GM13977 (cell line): ENCODE data around the gene PPP3CB.

Source experiments
- DNase-seq: peaks from one replicate; pipeline ENCODE4 v3.0.0; 2012; ENCODE audit warnings: low spot score
- in situ Hi-C: fragments of 300-500 bp; cut with MboI; formaldehyde crosslinking; loops from one replicate; pipeline ENCODE4 v1.12.0; 2022; ENCODE audit warnings: low sequenced_read_pairs, low pct_unique_long_range_greater_than_20kb, mixed read lengths, inconsistent platforms; ENCODE audit not compliant: unreplicated experiment
- TF ChIP-seq, protein P1 (sequence below): IDR thresholded peaks from 2 replicates; pipeline ENCODE4 v1.5.1; 2012; ENCODE audit warnings: mild to moderate bottlenecking, control low read depth; ENCODE audit not compliant: insufficient read depth; ENCODE audit errors: extremely low read depth, missing control alignments

The PPP3CB gene

DNA sequence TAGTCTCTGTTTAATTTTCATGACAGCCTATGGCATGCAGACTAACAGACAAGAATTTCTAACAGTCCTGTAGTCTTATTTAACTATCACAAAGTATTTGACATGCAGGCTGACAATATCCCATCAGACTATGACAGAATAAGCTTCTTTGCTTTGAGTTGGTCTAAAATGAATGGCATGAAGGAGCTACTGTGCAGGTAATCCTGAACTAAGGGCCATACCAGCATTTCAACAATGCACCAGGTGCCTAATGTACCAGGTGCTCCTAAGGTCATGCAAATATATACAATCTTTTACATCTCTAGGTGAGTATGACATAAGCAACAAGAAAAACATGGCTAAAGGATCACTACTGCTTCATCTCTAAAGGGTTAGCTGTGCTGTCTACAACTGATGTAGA lies 48.9 kb downstream of the PPP3CB start:
- no peak for DNase-seq
- TF ChIP-seq, protein P1, sequence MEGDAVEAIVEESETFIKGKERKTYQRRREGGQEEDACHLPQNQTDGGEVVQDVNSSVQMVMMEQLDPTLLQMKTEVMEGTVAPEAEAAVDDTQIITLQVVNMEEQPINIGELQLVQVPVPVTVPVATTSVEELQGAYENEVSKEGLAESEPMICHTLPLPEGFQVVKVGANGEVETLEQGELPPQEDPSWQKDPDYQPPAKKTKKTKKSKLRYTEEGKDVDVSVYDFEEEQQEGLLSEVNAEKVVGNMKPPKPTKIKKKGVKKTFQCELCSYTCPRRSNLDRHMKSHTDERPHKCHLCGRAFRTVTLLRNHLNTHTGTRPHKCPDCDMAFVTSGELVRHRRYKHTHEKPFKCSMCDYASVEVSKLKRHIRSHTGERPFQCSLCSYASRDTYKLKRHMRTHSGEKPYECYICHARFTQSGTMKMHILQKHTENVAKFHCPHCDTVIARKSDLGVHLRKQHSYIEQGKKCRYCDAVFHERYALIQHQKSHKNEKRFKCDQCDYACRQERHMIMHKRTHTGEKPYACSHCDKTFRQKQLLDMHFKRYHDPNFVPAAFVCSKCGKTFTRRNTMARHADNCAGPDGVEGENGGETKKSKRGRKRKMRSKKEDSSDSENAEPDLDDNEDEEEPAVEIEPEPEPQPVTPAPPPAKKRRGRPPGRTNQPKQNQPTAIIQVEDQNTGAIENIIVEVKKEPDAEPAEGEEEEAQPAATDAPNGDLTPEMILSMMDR: no peak
- in situ Hi-C loops: no loop called here

DNA sequence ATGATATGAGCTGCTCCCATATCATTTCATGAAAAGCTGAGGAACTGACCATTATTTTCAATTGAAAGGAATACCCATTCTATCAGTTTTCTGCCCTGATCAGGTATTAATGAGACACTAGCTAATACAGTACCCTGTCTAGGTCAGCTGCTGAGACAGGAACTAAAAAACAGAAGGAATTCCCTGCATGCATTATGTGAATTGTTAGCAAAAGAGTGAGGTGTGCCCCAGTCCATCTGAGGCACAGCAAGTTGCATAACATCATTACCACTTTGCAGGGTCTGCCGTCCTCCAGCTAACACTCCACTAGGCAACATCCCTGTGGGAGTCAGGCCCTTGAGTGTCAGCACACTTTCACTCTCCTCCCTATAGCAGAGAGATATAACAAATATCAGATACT lies 51.4 kb downstream of the PPP3CB start:
- DNase-seq: no peak
- in situ Hi-C loops: no loop called here
- TF ChIP-seq, protein P1: no peak

DNA sequence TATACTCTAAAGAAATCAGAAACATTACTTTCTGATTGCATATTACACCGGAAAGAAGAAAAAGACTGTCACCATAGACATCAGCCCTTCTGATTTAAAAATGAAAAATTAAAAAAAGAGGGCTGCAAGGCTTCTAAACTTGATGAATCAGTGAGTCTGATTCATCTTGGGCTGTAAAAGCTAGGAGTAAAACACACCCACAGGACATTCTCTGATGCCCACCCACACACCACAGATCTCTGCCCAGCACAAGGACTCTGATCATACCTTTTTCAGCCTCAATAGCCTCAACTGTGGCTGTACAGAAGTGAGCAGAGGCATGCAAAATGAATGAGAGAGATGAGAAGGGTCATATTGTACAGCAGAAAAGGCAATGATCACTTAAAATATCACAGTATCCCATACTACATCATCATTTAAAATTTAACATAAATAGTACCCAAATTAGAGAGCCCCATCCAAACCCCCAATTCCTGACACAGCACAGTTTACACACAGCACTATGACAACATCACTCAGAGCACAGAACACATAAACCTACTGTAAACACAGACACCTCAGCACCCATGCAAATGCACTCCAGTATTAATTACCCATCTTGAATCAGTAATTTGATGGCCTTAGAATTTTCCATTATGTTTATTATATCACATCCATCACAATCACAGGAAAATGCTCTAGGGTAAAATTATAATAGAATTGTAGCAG lies 56.1 kb downstream of the PPP3CB start:
- TF ChIP-seq, protein P1: no peak
- no peak for DNase-seq
- in situ Hi-C loops: no loop called here

DNA sequence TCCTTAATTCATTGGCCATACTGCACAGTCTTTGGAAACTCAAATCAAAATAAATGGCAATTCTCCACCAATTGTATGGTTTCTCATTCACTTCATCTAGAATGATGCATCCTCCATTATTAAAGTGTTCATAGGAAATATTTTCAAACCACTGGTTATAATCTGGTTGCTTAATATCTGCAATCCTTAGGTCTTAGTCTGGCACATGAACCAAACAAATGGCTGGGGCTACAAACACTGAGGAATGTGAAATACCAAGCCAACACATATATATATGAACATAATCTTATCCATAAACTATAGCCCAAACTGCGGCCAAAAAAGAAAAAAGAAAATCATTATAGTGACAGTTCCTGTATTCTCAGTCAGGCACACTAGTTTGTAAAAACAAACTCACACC lies 56.8 kb downstream of the PPP3CB start:
- TF ChIP-seq, protein P1: no peak
- in situ Hi-C loops: no loop called here
- no peak for DNase-seq

DNA sequence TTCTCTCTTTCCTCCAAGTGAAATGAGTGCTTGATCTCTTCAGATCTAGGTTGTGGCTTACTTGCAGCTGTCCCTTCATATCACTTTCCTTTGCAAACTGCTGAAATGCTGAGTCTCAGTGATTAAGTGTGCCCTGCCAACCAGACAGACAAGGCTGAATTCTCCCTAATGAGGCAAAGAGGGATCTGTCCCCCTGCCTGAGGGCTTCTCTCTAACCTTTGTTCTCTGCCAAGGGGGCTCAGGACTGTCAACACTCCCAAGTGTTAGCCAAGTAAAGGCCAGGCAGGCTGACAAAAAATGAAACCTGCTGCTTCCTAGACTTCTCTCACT lies 62.3 kb downstream of the PPP3CB start, which contains the start of gene MSS51:
Gene MSS51 (minus strand): TSS at position 24 of the 330 bp plus-strand sequence. CDS start 5,277 bp downstream, outside the sequence.
- in situ Hi-C loops: no loop called here
- TF ChIP-seq, protein P1: no peak
- DNase-seq: no peak

DNA sequence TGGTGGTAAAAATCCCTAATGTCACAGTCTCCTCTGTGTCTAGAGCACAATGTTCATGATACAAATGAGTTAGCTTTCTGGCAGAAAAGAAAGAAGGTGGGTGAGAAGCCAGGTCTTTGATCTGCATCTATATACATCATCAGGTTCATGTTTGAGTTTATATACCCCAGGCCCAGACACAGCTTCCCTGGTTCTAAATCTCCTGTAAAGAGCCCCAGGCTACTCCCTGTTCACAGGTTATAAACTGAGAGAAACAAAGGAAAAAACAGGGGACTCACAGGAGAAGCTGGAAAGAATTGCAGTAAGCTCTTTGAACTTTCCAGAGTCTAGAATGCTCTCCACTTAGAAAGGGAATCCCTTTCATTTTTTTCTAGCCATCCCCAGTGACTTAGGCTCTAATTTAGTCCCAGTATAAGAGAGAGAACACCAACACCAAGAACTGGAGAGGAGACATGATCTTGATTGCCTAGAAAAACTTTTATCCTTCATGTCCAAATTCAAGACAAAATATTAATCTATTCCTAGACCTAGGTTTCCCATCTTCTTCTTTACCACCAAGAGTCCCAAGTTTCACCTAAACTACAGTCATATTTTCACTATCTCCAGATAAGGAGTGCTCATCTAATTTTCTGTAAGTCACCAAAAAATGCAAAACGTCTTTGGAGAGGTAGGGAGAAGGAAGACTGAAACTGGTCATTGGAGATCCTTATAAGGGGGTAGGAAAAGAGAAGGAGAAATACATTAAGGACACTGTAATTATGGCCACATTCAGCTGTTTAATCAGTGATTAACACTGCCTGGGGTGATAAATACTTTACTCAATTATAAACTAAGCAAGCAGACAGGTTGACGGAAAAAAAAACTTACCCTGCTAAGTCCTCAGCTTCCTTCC lies 62.9 kb downstream of the PPP3CB start:
- TF ChIP-seq, protein P1: no peak
- in situ Hi-C loops: no loop called here
- no peak for DNase-seq
